GM19238 (cell line): ENCODE data around the gene LYPD3.
"Not testable (repeated sequence)": the region's sequence is repeated elsewhere in the genome, so short reads cannot be mapped to it uniquely, and the experiment has no call there.

Experiments used
- DNase-seq: peaks from one replicate; pipeline ENCODE4 v3.0.0; 2011; ENCODE audit warnings: low spot score; ENCODE audit not compliant: insufficient read length

Gene LYPD3

DNA sequence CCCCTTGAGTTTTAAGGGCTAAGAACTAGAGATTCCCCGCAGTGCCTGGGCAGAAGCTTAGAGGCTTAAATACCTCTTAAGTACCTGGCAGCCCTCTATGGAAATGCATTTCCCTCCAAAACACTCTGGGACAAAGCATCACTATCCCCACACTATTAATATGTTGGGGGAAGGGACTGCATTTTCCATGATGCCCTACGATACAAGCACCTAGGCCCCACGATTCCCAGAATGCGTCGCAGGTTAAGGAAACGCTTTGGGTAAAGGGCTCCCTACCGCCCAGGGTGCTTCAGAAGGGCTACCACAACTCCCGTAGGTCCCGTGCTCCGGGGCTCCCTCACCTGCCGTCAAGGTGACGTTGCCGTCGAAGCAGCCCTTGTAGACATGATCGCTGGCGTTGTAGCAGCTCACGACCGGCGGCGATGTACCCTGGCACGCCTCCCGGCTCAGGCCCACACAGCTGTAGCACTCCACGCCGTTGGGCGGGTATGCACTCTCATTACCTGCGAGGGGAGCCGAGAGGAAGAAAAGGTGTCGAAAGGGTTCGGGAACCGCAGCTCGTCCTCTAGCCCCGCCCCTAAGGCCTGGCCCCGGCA is 2.5 kb downstream of the LYPD3 start:
- DNase-seq = no peak

DNA sequence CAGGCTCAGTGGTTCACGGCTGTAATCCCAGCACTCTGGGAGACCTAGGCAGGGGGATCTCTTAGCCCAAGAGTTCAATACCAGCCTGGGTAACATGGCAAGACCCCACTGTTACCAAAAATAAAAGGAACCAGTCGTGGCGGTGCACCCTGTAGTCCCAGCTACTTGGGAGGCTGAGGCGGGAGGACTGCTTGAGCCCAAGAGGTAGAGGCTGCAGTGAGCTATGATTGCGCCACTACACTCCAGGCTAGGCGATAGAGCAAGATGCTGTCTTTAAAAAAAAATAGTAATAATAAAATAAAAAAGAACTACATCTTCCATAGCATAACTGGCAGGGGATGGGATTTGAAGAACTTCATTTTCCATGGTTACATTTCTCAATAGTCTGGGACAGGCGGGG is 3.0 kb downstream of the LYPD3 start:
- no peak for DNase-seq

DNA sequence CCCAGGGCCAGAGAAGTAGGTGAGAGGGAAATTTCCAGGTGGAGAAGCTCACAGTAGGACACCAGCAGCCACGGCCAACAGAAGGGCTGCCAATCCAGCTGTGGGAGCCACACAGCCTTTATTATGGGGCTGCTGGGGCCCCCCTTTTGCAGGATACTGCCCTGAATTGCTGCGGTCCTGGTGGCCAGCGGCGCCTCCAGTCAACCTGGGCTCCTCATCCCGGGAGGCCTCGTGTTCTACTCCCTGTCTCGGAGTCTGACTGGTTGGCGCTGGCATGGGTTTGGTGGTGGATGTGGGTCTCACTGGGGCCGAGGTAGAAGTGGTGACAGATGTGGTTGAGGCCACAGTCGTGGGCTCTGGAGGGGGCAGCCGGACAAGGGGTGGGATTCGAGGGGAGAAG is 4.1 kb downstream of the LYPD3 start:
- DNase-seq = no peak

- no peak for DNase-seq
These were observed 4.9 kb downstream of the LYPD3 start for GRCh38 chr19:43460362-43461016.

- DNase-seq = no peak
These were observed 7.6 kb downstream of the LYPD3 start for GRCh38 chr19:43457809-43458208.

DNA sequence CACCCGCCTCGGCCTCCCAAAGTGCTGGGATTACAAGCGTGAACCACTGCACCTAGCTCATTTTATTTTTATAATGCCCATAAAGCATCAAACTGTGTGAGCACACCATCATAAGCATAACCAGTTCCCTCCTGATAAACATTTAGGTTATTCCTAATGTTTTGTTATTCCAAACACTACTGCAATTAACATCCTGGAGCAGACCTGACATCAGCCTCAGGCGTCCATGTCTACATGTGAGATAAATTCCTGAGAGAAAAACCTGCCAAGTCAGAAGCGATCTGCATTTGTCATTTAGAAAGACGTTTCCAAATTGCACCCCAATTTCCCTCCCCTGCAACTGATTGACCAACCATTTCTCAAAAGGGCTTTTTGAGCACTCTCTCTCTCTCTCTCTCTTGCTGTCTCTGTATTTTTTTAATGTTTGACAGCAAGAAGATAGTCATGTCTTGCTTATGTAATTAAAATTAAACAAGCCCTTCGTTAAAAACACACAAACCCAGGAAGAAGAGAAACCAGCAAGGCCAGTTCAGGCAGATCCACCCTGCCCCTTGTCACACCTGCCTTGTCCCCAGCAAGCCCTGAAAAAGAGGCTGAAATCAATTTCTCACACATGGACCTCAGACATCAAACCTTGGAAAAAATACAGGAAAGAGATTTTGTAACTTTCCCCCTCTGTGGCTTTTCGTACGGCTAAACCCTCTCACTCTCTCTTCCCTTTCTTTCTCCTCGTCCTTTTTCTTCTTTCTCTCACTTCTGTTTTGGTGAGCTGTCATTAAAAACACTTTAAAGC is 9.9 kb downstream of the LYPD3 start:
- no peak for DNase-seq

DNA sequence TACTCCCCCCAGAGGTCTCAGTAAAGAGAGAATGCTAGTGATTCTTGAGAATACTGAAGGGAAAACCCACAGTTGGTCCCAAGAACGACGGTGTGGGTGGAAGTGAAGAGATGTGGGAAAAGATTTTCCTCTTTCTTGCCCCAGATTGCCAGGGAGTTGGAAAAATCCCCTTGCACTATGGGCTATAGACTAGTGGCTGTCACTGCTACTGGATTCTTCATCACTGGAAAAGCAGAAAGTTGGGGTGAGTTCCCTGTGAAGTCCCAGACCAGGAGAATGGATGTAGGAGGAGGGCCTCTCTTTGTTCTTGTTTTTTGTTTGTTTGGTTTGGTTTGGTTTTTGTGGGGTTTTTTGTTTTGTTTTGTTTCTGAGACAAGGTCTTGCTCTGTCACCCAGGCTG is 11.4 kb downstream of the LYPD3 start:
- DNase-seq = no peak

DNA sequence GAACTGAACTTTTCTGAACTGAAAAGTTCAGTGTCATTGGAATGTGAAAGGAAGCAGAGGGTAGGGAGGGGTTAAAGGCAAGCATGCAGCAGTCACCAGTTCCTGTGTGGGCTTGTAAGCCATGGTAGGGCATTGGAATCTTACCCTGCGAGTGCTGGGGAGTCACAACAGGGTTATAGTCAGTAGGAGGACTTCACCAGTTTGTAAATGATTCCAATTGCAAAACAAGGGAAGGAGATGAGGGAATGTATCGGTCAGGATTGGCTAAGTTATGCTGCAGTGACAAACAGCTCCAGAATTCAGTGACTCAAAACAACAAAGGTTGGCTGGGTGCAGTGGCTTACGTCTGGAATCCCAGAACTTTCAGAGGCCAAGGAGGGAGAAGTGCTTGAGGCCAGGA is 12.8 kb downstream of the LYPD3 start:
- DNase-seq = no peak

DNA sequence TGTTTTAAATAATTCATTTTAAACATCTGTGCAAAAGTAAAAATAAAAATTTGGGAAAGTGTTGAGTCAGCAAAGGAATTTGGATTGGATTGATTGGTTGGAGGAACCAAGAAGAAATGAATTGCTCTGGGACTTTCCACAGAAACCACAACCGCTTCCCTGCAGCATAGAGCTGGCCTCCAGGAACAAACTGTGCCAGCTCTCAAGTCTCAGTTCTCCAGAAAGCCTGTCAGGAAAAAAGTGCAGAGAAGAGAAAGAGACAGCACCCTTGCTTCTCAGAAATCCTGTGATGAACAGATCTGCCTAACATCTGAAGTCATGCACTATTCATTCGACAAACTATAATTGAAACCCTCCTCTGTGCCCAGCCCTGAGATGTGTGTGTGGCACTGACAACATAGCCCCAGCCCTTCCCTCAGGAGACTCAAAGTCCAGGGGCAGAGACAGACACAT is 14.8 kb downstream of the LYPD3 start:
- no peak for DNase-seq

- DNase-seq = no peak
These were observed 17.8 kb downstream of the LYPD3 start for GRCh38 chr19:43447655-43448054.

- DNase-seq = peak; percentile 70
These were observed 18.5 kb downstream of the LYPD3 start for GRCh38 chr19:43446746-43447489.

GRCh38 chr19:43445426-43445825 is 20.0 kb downstream of the LYPD3 start:
- DNase-seq = no peak

DNA sequence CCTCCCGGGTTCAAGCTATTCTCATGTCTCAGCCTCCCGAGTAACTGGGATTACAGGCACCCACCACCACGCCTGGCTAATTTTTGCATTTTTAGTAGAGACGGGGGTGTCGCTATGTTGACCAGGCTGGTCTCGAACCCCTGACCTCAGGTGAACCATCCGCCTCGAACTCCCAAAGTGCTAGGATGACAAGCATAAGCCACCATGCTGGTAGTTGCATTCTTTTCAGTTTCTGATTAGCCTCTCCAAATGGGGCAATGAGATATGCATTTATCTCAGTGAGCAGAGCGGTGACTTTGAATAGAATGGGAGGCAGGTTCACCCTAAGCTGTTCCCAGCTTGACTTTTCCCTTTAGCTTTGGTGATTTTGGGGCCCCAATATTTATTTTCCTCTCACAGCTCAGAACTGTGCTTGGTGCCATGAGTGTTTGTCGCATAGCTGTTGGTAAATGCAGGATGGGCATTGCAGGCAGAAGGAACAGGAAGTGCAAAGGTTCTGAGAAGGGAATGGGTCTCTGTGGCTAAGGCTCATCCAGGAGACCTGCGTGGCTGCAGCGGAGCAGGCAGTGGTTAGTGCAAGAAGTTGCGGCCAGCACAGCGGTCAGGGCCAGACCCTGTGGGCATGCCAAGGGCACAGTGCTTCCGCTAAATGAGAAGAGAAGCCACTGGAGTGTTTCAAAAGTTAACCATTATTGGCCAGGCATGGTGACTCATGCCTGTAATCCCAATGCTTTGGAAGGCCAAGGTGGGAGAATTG is 20.7 kb downstream of the LYPD3 start:
- DNase-seq = no peak

GRCh38 chr19:43444091-43444490 is 21.3 kb downstream of the LYPD3 start:
- not testable (repeated sequence) for DNase-seq

GRCh38 chr19:43441716-43442115 is 23.7 kb downstream of the LYPD3 start:
- DNase-seq = no peak

DNA sequence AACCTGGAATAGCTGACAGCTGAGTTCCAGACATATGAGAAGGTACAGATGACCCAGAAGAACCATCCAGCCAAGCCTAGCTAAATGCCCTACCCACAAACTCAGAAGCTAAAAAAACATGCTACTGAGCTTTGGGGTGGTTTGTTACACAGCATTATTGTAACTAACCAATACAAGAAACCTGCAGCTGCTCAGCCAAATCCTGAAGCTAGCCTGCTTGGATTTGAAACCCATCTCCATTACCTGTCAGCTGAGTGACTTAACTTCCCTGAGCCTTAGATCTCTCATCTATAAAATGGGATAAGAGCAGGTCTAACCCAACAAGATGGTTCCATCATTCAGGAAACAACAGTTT is 25.7 kb downstream of the LYPD3 start:
- no peak for DNase-seq

- no peak for DNase-seq
These were observed 26.2 kb downstream of the LYPD3 start for GRCh38 chr19:43439032-43439708.

DNA sequence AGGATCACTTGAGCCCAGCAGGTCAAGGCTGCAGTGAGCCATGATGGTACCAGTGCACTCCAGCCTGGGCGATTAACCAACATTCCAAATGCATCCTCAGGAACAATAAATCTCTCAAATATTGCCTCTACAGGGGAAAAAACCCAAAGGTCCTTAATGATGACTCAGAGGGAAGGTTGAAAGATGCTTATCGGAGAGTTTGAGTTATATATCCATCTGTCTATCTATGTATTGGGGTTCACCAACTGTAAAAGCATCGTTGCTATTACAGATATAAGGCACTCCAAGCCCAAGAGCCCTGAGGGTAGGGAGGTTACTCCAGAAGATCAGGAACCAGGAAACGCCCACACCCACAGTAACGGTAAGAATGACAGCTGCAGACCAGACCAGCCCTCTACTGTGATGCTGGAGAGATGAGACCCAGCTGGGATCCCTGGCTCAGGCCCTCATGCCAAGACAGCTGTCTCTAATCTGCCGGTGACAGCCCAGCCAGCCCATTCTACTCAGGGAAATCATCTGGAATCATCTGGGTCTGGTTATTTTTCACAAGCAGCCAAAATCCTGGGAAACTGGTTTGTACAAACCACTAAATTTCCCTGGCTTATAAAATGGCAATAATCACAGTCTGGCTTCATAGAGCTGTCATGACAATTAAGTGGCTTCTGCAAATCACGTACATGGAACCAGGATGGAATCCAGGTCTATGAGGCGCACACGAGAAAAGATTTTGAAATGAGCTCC is 26.9 kb downstream of the LYPD3 start:
- no peak for DNase-seq

- no peak for DNase-seq
These were observed 27.7 kb downstream of the LYPD3 start for GRCh38 chr19:43437712-43438111.

GRCh38 chr19:43437284-43437683 is 28.1 kb downstream of the LYPD3 start:
- DNase-seq = not testable (repeated sequence)
